RWPE1 (cell line): ENCODE data around the gene SMTNL1.
A peak's percentile ranks its signal among the peaks of the same experiment; 100 is the strongest.

Source experiments
- CTCF ChIA-PET: fragments of 350-600 bp; sonication (Branson Sonifier 250); formaldehyde crosslinking; extraction: SDS; loops from one replicate; lab custom pipeline; 2021; lab: Yijun Ruan, JAX
- POLR2A ChIA-PET: fragments of 400-600 bp; formaldehyde crosslinking; extraction: SDS; loops from one replicate; lab custom pipeline; 2020; ENCODE audit warnings: antibody characterized with exemption; ENCODE audit not compliant: low non-redundant PET; lab: Yijun Ruan, JAX
- DNase-seq: peaks from one replicate; pipeline ENCODE4 v3.0.0; 2012; ENCODE audit warnings: low spot score
- H3K27ac ChIP-seq: fragments of 450-650 bp; 2 replicates; pipeline ENCODE4 v1.5.1; 2017
- TF ChIP-seq, protein P1 (sequence below): fragments of 450-650 bp; conservative IDR thresholded peaks from 2 replicates; pipeline ENCODE4 v1.5.1; 2017; ENCODE audit warnings: low read depth, mild to moderate bottlenecking

Gene SMTNL1

DNA sequence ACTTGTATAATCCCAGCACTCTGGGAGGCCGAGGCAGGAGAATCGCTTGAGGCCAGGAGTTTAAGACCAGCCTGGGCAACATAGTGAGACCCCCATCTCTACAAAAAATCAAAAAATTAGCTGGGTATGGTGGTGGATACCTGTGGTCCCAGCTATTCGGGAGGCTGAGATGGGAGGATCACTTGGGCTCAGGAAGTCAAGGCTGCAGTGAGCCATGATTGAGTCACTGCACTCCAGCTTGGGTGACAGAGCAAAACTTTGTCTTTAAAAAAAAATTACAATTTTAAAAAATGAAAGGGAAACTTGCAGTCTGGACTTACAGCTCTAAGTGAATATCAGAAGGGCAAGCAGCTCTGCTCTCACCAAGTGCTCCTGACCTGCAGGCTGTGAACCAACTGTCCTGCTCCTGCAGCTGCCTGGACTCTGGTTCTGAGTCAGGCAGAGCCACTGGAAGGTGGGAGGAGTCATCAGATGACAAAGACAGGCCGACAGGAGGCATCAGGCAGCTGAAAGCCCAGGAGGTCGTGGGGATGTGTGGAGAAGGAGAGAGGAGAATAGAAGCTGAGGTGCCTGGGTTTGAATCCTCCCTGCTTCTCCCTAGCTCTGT lies 9.6 kb downstream of the SMTNL1 start:
- peak overlapping the region; percentile 17; the same call in 1 of the 2 replicates for H3K27ac ChIP-seq
- TF ChIP-seq, protein P1, sequence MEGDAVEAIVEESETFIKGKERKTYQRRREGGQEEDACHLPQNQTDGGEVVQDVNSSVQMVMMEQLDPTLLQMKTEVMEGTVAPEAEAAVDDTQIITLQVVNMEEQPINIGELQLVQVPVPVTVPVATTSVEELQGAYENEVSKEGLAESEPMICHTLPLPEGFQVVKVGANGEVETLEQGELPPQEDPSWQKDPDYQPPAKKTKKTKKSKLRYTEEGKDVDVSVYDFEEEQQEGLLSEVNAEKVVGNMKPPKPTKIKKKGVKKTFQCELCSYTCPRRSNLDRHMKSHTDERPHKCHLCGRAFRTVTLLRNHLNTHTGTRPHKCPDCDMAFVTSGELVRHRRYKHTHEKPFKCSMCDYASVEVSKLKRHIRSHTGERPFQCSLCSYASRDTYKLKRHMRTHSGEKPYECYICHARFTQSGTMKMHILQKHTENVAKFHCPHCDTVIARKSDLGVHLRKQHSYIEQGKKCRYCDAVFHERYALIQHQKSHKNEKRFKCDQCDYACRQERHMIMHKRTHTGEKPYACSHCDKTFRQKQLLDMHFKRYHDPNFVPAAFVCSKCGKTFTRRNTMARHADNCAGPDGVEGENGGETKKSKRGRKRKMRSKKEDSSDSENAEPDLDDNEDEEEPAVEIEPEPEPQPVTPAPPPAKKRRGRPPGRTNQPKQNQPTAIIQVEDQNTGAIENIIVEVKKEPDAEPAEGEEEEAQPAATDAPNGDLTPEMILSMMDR, result no peak
- CTCF ChIA-PET, result interaction anchor here (0.5 to 1.2 kb wide), 8 partner anchors 12 to 390 kb away, joined by 3 to 5 read pairs (median 4); no protein-coding TSS in a partner anchor
- DNase-seq, result no peak
- POLR2A ChIA-PET, result no interaction called here

DNA sequence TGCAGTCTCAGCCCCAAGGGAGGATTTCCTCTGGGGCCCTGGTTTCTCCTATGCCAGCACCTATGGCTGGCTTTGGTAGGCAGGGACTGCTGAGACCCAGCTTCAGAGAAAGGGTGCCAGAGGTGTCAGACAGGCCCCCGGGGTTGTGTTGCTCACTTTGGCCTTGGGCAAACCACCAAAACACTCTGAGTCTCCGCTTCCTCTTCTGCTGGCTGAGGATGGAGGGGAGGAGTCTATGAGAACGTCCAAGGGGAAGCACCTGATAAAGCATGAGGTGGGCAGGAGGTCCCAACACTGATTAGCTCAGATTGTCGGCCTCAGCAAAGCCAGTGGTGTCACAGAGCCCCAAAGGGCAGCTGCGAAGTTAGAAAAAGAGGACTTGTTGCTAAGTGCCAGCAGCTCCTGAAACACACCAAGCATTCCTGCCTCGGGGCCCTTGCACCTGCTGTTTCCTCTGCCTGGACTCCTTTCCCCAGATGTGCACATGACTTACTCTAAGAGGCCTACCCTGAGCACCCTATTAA lies 10.5 kb downstream of the SMTNL1 start:
- CTCF ChIA-PET, result interaction anchor here (0.5 to 1.2 kb wide), 5 partner anchors 11 to 402 kb away, joined by 3 to 4 read pairs (median 4); partner anchors contain the start of gene RTN4RL2
- POLR2A ChIA-PET, result no interaction called here
- DNase-seq, result no peak
- TF ChIP-seq, protein P1, result no peak
- peak overlapping the region; percentile 17; the same call in 1 of the 2 replicates for H3K27ac ChIP-seq

DNA sequence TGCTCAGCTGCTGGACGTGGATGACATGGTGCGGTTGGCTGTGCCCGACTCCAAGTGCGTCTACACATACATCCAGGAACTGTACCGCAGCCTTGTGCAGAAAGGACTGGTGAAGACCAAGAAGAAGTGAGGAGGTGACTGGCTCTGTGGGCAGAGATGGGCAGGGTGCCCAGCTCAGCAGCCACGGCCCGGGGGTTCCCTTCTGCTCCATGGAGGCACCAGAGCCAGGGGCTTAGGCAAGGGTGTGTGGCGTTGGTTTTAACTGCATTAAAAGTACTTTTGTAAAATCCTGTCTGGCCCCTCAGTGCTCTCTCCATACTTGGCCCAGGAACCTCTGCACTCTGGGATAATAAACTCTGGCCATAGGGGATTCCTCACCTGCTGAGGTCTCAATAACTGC lies 12.6 kb downstream of the SMTNL1 start:
- no peak overlapping the region for H3K27ac ChIP-seq
- TF ChIP-seq, protein P1, result no peak
- DNase-seq, result no peak
- POLR2A ChIA-PET, result no interaction called here
- CTCF ChIA-PET, result interaction anchor here (0.5 to 1.3 kb wide), 3 partner anchors 18 to 174 kb away, joined by 3 read pairs; no protein-coding TSS in a partner anchor

DNA sequence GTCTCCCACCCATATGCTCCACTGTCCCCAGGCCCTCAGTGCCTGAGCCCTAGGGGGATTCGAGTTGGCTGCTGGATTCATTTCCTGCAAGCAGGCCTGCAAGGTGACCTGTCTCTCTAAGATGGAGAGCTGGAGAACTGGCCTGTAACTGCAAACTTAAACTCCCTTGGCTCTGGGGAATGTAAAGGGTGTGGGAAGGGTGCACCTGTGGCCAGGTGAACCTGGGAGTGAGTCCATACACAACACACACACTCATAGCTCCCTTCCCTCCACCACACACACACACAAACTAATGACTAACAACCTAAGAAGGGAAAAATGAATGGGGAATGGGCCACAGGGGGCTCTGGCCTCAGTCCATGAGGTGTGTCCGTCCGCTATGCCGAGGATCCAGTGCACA lies 14.5 kb downstream of the SMTNL1 start:
- H3K27ac ChIP-seq, result no peak overlapping the region
- TF ChIP-seq, protein P1, result no peak
- ChIA-PET CTCF (no interaction called here), POLR2A (no interaction called here)
- DNase-seq, result no peak

DNA sequence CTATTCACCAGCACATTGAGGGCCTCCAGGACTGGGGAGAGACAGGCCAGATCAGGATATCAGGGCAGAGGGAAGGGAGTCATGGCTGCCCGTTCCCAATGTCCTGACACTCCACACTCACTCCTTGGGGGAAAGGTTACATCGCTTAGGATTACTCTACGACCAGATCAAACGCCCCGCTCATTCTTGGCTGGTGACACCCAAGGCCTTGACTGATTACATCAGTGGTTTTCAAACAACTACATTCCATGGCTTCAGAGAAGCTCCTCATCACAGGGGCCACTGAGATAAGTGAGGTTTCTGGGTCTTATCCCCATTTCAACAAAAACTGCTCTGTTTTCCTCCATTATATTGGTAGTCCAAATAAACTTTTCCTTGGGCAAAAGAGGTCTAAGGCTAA lies 15.1 kb downstream of the SMTNL1 start:
- CTCF ChIA-PET, result interaction anchor here (0.7 kb wide), 1 partner anchor 92 kb away, joined by 7 read pairs; no protein-coding TSS in a partner anchor
- POLR2A ChIA-PET, result no interaction called here
- TF ChIP-seq, protein P1, result no peak
- no peak overlapping the region for H3K27ac ChIP-seq
- DNase-seq, result no peak

DNA sequence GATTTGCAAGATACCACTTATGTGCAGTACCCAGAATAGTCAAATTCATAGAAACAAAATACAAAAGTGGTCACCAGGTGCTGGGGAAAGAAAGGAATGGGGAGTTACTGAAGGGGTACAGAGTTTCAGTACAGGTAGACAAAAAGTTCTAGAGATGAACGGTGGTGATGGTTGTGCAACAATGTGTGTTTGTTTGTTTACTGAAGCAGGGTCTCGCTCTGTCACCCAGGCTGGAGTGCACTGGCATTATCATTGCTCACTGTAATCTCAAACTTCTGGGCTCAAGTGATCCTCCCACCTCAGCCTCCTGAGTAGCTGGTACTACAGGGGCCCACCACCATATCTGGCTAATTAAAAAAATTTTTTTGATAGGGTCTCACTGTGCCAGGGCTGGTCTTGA lies 18.0 kb downstream of the SMTNL1 start:
- POLR2A ChIA-PET, result no interaction called here
- no peak for DNase-seq
- CTCF ChIA-PET, result interaction anchor here (1.6 kb wide), 1 partner anchor 12 kb away, joined by 3 read pairs; the partner anchor contains the start of gene UBE2L6

More for the DNA sequence above, 18.0 kb downstream of the SMTNL1 start:
- TF ChIP-seq, protein P1, result no peak
- no peak overlapping the region for H3K27ac ChIP-seq
